Sigmoid colon (tissue), 3 donors: ENCODE data around the gene ELMO3.

Experiments
- CTCF ChIP-seq, 4 experiments: fragments of 450-650 bp in 3 of 4; fragments of 200-600 bp in 1 of 4; IDR thresholded peaks; one replicate each; pipeline ENCODE4 v1.5.1; 2016 to 2019; ENCODE audit warnings: antibody characterized with exemption in 4 of 4, mild to moderate bottlenecking in 3 of 4, moderate library complexity in 2 of 4
- POLR2A ChIP-seq, 2 donors: fragments of 450-650 bp; IDR thresholded peaks; one replicate each; pipeline ENCODE4 v1.6.1; 2016; ENCODE audit warnings: antibody characterized with exemption in 2 of 2, mild to moderate bottlenecking in 2 of 2, moderate library complexity in 2 of 2

- no peak for TF ChIP-seq POLR2A (IDR thresholded peaks at IDR 0.05)
- TF ChIP-seq CTCF (IDR thresholded peaks at IDR 0.05), result no peak
Measured at GRCh38 chr16:67188323-67188722, 10.6 kb upstream of the ELMO3 start.
